Stimulated activated CD8-positive, alpha-beta memory T cell treated with anti-CD3 and anti-CD28 coated beads, Interleukin-4, amount 100 ng/mL, for 1 hour (primary cell): ENCODE results near the gene TGFB2.
"Not testable (repeated sequence)": the region's sequence is repeated elsewhere in the genome, so short reads cannot be mapped to it uniquely, and the experiment has no call there.

Source experiments
- DNase-seq, 2 donors: peaks; one replicate each; pipeline ENCODE4 v3.0.0-alpha.2; 2020; ENCODE audit warnings: low read depth in 2 of 2, low spot score in 1 of 2

TGFB2 gene

DNA sequence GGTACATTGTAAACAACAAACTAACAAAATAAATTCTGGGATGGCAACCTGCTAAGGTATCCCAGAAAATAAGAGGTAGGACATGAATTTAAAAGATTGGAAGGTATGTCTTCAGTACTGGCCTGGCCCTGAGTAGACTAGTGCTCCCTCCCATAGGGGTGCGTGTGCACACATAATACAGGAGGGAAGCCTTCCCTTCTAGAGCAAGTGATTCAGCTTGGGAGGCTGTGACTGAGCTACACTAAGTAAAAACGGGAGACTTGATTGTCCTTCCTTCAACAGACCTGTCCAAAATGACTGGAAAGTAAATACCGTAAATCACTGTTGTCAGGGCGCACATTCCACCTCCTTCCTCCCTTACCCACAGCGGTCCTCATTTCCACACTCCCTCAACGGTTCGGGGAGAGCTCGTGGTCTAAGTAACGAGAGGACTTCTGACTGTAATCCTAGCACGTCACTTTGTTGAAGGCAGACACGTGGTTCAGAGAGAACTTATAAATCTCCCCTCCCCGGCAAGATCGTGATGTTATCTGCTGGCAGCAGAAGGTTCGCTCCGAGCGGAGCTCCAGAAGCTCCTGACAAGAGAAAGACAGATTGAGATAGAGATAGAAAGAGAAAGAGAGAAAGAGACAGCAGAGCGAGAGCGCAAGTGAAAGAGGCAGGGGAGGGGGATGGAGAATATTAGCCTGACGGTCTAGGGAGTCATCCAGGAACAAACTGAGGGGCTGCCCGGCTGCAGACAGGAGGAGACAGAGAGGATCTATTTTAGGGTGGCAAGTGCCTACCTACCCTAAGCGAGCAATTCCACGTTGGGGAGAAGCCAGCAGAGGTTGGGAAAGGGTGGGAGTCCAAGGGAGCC is at the start of gene TGFB2:
Gene TGFB2 (plus strand): TSS at position 523 of the 859 bp plus-strand sequence. CDS start 1,366 bp downstream, outside the sequence.
- no peak for DNase-seq

DNA sequence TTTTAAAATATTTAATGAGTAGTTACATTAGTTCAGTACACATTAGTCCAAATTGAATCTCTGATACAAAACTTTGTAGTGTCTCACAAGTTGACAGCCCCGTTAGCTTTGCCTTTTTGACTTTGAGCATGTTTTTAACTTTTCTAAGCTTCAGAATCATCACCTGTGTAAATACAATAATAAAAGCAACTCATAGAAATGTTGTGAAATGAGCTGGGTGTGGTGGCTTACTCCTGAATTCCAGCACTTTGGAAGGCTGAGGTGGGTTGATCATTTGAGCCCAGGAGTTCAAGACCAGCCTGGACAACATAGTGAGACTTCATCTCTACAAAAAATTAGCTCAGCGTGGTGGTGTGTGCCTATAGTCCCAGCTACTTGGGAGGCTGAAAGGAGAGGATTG is 49.0 kb upstream of the TGFB2 start:
- DNase-seq = no peak

DNA sequence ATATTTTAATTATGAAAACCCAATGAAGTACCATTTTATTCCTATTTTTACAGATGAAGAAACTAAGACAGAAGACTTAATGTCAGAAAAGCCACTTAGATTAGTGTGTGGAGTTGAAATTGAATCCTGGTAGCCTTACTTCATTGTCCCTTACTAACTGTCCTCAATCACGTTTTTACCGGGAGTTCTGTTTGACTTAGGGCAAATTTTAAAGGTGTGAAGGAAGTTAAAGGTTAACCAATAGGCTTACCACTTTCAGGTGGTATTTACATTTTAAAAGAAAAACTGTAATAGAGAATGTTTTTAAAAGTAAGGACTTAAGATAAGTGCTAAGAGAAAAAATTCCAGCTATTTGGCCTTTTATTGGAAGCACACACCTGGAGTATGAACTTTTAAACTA is 47.7 kb upstream of the TGFB2 start:
- DNase-seq = no peak

DNA sequence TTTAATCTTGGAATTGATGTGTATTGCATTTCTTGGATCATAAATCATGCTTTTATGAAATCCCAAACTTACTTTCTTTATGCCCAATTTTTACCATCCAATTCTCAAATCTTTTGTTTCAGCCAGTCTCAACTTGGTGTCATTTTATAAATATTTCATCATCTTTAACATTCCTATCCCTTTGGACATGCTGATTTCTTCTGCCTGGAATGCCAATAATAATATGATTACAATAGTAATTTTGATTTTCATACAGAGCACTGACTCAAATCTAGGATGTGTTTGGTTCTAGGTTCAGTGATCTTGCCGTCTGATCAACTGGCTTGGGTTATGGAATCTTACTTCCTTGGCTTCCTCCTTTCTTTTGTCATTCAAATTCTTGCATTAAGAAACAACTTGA is 47.3 kb upstream of the TGFB2 start:
- DNase-seq = no peak

DNA sequence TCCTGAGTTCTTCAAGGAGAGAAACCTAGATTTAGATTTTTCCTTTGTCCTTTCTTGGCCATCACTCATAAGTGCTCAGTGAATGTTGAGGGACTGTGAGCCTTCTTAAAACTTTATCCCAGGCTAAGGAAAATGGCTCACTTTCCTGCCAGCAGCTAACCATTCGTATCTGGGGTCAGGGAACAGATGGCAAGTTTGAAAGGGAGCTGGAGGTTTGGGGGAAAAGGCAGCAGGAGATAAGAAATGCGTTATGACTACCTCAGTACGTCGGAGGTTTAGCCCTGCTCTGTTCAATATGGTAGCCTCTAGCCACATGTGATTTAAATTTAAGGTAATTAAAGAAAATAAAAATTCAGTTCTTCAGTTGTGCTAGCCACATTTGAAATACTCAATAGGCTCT is 46.7 kb upstream of the TGFB2 start:
- no peak for DNase-seq

DNA sequence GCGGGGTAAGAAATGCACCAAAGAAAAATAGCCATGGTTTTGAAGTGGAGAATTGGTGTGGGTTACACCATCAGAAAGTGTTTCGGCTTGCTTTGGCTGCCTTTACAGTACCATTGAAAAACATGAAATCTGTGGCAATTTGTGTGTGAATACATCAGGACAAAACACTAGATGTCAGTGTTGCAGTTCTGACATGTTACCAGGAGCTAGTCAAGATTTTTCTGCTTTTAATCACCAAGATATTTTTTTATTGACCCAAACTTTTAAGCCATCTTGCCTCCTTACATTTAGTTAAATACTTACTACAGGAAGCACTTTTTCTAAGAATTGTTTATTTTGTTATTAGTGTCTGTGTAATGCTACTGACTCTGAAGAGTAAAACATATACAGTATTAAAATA is 45.7 kb upstream of the TGFB2 start:
- no peak for DNase-seq

DNA sequence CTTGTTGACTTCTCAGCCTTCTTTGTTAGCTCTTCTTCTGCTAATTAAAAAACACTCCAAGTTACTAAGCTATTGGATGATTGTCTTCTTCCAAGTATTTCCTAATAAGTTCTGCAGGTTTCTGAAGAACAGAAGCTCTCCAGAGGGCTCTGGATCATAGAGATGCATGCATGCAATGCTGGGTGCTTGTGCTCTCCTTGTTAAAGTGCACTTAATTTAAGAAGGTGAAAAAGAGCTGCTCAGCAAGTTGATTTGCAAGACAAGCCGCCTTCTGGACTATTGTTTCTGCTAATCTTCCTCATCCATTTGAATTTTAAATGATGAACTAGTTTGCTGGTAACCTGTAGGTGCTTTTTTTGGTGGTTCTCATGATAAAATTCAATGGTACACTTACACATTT is 43.9 kb upstream of the TGFB2 start:
- no peak for DNase-seq

DNA sequence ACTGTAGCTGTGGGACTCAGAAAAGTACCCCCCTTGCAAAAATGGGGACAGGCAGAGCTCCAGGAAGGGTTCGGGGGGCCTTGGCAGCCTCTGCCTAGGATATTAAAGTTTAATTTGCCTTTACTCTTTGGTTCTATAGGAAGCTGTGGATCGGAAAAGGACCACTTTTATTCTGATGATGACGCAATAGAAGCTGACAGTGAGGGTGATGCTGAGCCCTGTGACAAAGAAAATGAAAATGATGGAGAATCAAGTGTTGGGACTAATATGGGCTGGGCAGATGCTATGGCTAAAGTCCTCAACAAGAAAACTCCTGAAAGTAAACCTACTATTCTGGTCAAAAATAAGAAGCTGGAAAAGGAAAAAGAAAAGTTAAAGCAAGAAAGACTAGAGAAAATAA is 43.0 kb upstream of the TGFB2 start:
- DNase-seq = no peak

DNA sequence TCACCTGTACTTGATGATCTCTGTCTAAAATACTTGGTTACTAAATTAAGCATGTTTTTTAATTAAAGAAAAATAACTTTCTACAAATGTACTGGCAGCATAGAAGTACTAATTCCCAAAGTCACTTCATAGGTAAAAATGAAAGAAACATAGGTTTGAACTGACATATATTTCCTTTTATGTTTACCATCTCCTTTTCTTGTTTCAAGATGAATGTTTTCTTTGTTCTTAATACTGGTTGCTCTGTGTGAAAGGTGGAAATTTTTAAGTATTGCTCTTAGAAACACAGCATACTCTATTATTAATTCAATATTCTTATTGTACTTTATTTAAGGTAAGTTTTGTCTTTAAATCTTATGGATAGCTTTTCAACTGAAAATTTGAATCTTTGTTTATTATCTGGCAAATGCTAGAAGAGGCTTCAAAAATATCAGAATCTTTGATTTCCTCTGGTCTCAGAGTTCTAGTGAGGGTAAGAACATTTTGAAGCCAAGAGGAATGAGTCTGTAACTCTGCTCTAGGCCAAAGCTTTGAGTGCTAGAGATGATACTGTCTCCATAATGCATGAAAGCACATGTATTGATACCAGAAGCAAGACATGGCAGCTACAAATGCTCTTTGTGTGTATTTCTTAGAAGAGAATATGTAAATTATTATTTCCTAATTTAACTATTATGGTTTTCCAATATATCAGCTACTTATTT is 41.8 kb upstream of the TGFB2 start:
- no peak for DNase-seq

DNA sequence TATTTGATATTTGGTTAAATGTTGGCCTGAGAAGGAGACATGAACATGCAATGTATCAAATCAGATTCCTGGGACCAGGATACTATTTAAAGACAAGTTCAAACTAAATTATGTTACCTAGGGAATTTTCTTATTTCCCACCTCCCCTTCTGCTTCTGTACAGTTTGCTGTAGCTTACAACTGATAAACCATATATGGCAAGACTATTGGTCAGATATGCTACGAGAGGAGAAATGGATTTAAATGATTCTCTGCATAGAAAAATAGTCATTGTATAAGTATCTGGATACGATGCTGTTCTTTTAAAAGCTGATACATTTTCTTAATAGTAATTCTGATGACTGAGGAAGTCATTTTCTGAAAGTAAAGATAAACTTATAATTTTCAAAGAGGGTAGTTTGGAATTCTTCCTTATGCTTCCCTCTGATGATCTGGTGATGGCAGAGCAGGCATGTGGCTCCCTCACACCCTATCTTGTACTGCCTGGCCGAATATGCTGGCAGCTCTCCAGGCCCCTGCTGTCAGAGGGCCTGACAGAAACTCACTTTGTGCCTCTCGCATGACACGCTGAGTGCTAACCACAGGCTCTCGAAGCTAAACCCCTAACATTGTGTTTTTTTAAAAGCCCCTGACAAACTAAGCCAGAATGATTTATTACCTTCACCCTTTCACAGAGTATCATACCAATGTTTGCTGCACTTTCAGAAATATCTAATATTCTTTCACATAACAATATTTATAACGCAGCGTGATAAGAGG is 40.7 kb upstream of the TGFB2 start:
- DNase-seq = no peak

DNA sequence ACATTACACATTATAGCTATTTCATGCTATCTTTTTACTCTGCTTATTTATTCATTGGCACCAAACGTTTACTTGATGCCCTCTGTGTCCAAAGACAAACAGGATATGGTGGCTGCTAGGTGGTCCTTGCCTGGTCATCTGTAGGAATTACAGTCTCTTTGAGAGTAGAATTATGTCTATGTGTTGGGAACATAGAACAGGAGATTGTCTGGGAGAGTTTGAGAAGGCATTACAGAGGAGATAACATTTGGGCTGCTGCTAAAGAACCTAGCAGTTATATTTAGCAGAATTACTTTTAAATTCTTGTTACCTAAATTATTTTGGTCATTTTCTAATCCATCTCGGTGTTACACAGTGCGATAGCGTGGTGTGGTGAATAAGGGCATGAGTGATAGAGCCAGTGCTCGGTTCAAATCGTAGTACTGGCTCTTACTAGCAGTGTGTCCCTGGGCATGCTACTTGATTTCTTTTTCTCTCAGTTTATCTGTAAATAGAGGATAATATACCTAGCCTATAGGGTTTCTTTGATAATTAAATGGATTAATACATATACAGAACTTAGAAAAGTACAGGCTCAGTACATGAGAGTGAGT is 39.6 kb upstream of the TGFB2 start:
- DNase-seq = no peak

DNA sequence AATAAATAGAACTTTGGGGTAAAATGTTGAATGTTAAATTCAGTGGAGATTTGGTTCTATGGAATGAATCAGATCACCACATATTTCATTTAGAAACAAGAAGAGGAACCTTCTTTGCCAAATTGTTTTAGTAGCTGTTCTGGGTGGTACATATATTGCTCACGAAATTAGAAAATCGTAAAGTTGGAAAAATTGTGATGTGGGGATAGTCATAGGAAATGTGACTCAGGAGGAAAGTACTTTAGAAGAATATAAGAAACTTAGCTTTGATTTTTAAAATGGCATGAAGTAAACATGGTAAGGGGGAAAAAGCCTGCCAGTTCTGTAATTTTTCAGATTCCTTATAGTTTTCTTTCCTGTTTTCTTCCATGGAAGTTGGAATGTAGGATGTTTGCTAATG is 32.6 kb upstream of the TGFB2 start:
- DNase-seq = no peak

DNA sequence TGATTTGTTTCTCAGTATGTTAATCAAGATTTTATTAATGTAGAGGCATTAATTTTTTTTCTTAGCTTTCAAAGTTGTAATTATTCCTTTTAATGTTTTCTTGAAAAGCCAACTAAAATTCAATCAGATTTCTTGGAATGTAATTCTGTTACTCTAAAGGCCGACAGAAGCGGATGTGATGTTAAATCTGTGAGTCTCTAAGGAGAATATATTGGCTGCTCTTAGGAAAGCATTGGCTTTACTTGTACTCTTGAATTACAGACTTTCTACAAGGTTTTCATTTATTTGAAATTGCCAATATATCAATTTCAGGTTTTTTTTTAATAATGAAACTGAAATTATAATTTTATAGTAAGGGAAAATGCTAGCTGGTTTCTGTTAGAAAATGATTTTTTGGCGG is 30.8 kb upstream of the TGFB2 start:
- no peak for DNase-seq

DNA sequence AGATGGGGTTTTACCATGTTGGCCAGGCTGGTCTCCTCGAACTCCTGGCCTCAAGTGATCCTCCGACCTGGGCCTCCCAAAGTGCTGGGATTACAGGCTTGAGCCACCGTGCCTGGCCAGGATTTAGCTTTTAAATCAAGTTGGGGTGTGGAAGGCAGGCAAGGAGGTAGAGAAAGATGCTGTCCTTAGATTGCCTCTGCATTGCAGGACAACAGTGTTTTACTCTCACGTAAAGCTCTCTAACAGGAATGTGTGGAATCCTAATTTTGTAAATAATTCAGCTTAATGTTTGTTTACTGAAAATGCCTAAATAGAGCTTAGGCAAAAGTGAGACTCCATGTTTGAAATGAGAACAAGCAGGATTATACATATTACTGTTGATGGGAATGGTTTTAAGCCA is 29.5 kb upstream of the TGFB2 start:
- DNase-seq = no peak

DNA sequence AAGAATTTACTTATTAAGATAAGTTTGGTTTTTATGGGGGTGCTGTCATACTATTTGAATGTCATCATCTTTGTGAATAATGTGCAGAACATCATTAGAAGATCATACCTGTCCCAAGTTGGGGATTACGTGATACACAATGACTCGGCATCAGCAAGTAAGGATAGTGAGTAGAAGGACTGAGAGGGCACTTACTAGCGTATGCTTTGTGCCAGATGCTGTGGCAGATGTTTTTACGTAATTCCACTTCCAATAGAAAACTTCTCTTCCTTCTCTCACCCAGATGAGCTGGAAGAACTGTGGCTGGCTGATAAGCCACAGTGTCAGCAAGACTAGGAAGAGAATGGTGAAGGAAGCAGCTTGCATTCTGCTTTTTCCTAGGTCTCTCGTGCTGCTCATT is 28.1 kb upstream of the TGFB2 start:
- no peak for DNase-seq

DNA sequence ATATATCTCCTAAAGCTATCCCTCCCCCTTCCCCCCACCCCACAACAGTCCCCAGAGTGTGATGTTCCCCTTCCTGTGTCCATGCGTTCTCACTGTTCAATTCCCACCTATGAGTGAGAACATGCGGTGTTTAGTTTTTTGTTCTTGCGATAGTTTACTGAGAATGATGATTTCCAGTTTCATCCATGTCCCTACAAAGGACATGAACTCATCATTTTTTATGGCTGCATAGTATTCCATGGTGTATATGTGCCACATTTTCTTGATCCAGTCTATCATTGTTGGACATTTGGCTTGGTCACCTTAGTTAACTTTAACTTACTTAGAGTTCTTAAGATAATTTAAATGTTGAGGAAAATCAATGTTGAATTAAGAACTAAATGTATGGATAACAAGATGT is 25.0 kb upstream of the TGFB2 start:
- not testable (repeated sequence) for DNase-seq

DNA sequence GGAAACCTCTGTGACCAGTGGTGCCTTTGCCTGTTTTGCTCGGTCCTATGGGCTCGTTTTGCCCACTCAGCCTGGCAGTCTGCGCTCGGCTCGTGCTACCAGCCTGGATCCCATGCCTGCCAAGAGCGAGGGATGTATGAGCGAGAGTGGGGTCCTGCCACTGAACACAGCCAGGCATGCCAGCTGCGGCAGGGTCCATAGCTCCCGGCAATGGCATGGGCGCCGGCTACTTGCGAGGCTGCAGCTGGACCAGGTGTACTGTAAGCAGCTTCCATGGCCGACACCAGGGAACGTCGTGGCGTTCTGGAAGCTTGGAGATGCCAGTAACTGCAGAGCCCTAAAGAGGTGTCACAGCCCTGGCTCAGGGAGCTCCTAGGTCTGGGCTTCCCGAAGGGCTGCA is 22.4 kb upstream of the TGFB2 start:
- no peak for DNase-seq

DNA sequence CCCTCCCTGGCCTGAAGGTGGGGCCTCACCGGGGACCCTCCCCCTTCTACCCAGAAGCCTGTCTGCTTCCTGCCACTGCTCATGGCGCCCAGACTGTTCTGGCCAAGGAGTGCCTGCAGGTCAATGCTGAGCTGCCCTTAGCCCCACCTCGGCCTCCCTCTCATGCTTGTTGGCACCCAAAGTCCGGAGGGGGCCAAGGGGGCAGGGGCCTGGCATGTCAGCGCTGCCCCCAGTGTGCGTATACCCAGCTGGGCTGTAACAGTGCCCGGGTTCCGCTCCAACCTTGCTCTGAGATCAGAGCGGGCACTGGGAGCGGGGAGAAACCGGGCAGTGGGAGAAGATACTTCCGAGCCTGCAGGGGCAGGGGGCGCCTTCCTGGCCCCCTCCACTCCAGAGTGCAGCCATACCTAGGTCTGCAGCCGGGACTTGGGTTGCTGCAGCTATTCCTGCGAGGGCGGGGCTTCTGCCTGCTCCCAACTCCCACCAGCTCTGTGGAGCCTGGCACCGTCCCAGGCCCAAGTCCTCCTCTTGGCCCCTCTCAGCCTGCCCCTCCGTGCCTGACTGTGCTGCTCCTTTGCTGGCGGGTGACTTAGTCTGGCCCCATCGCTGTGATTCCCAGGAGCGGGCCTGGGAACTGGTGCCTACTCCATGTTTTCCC is 21.4 kb upstream of the TGFB2 start:
- DNase-seq = no peak

DNA sequence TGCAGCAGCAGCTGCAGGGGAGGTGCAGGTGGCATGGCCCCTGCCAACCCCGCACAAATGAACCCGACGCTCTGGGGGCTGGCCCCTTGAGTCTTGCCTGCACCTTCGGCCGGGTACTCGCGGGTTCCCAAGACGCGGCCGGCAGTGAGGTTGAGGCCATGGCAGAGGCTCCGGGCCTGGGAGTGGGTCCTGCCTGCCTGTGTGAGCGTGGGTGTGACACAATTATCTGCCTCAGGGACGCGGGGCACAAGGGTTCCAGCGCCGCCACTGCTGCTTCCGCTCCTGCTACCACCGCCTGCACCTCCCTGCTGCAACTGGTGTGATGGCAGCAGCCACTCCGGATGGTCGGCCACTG is 20.9 kb upstream of the TGFB2 start:
- no peak for DNase-seq

DNA sequence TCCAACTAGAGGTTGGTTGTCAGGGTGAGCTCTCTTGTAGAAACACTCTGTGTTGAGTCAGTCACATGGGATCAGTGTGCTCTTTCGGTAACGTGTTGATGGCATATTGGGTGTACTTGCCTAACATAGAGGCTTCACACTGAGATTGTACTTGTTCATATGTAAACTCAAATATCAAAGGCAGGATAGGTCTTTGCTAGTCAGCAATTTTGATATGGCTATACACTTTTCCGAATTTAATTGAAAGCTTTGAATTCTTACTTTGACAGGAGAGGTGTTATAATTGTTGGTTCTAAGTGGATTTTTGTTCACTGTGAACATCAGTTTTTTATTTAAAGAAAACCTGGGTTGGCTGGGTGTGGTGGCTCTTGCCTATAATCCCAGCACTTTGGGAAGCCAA is 16.4 kb upstream of the TGFB2 start:
- DNase-seq = no peak

DNA sequence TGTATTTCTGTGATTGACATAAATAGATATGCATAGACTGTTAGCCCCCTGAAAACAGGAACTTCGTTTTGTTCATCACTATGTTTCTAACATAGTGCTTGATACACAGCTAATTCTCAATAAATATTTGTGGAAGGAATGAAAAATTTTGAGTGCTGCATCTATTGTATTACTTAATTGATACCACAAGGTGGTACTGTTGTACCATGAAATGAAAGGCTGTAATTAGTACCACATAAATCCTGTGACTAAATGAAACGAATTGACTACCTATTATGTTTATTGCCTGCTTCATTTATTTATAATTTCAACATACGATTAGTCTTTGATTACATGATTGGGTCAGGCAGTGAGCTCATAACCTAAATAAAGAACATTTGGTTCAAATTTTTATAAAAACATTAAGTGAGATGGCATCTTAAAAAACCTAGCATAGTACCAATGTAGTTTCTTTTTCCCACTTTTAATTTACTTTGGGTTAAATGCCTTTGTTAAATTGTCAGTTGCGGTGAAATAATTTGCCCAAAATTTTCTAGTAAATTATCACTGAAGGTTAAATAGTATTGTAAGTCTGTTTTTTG is 15.0 kb upstream of the TGFB2 start:
- DNase-seq = no peak
